Endothelial cell (in vitro differentiated cells): ENCODE measurements around the gene BLTP3B. TPM values are rescaled to one million over a fixed set of nuclear protein-coding genes. Genes with fewer than 3 reads are reported as not detected.
"Not testable (repeated sequence)": the region's sequence is repeated elsewhere in the genome, so short reads cannot be mapped to it uniquely, and the experiment has no call there.

Experiments used
- DNase-seq: peaks from one replicate; pipeline ENCODE4 v3.0.0; 2021; ENCODE audit warnings: low spot score
- H3K27ac Mint-ChIP-seq: one replicate; pipeline ENCODE4 v1.8.0; 2021; ENCODE audit warnings: mixed read lengths, inconsistent platforms; ENCODE audit not compliant: unreplicated experiment
- H3K27me3 Mint-ChIP-seq: one replicate; pipeline ENCODE4 v1.8.0; 2021; ENCODE audit warnings: mild to moderate bottlenecking, moderate library complexity, mixed read lengths, inconsistent platforms; ENCODE audit not compliant: unreplicated experiment
- H3K36me3 Mint-ChIP-seq: one replicate; pipeline ENCODE4 v1.8.0; 2021; ENCODE audit warnings: mild to moderate bottlenecking, low read depth, mixed read lengths, inconsistent platforms; ENCODE audit not compliant: unreplicated experiment
- H3K4me1 Mint-ChIP-seq: one replicate; pipeline ENCODE4 v1.8.0; 2021; ENCODE audit warnings: mild to moderate bottlenecking, mixed read lengths, inconsistent platforms; ENCODE audit not compliant: unreplicated experiment
- H3K4me3 Mint-ChIP-seq: one replicate; pipeline ENCODE4 v1.8.0; 2021; ENCODE audit warnings: mild to moderate bottlenecking, mixed read lengths, inconsistent platforms; ENCODE audit not compliant: unreplicated experiment
- H3K9me3 Mint-ChIP-seq: one replicate; pipeline ENCODE4 v1.8.0; 2021; ENCODE audit warnings: mixed read lengths, inconsistent platforms; ENCODE audit not compliant: unreplicated experiment
- total RNA-seq: library from RNA; stranded (reverse); fragmentation: NEBNext Ultra II Directional; extraction: Animal tissue kit (Norgen Biotek cat#: 25700); gene quantifications from one replicate; pipeline ENCODE4 v1.2.1, GENCODE V29; 2021; ENCODE audit not compliant: unreplicated experiment
- TF ChIP-seq, protein P1 (sequence below): fragments of 200-600 bp; sonication (generic); IDR thresholded peaks from one replicate; pipeline ENCODE4 v1.5.0; 2021; ENCODE audit warnings: antibody characterized with exemption; ENCODE audit not compliant: unreplicated experiment

The BLTP3B gene
- total RNA-seq, 1 donor from 2014 or later, result 14.3 TPM

DNA sequence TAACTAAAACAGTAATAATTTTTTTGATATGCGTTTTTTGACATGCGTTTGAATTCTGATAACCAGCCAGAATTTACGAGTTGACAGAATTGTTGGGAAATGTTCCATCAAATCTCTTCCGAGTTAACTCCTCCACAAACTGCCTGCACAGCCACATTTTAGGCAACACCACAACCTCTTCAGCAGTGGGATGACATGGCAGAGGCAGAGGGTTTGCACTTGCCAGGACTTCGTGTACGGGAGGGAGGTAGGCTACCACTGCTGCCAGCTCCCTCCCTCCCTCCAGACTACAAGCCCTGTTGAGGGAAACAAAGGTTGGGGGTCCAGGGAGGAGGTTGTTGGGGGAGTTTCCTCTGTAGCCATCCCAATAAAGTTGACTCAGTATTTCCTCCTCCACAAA, 43.4 kb upstream of the BLTP3B start:
- no peak overlapping the region for H3K4me3 Mint-ChIP-seq
- no peak for DNase-seq
- H3K27ac Mint-ChIP-seq, result no peak overlapping the region
- no peaks in the 10 kb centered on the region for H3K9me3 Mint-ChIP-seq
- peaks cover 2% of the 10 kb centered on the region for H3K27me3 Mint-ChIP-seq
- no peaks in the 10 kb centered on the region for H3K36me3 Mint-ChIP-seq
- peaks cover 3% of the 10 kb centered on the region for H3K4me1 Mint-ChIP-seq
- TF ChIP-seq, protein P1, sequence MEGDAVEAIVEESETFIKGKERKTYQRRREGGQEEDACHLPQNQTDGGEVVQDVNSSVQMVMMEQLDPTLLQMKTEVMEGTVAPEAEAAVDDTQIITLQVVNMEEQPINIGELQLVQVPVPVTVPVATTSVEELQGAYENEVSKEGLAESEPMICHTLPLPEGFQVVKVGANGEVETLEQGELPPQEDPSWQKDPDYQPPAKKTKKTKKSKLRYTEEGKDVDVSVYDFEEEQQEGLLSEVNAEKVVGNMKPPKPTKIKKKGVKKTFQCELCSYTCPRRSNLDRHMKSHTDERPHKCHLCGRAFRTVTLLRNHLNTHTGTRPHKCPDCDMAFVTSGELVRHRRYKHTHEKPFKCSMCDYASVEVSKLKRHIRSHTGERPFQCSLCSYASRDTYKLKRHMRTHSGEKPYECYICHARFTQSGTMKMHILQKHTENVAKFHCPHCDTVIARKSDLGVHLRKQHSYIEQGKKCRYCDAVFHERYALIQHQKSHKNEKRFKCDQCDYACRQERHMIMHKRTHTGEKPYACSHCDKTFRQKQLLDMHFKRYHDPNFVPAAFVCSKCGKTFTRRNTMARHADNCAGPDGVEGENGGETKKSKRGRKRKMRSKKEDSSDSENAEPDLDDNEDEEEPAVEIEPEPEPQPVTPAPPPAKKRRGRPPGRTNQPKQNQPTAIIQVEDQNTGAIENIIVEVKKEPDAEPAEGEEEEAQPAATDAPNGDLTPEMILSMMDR, result no peak

DNA sequence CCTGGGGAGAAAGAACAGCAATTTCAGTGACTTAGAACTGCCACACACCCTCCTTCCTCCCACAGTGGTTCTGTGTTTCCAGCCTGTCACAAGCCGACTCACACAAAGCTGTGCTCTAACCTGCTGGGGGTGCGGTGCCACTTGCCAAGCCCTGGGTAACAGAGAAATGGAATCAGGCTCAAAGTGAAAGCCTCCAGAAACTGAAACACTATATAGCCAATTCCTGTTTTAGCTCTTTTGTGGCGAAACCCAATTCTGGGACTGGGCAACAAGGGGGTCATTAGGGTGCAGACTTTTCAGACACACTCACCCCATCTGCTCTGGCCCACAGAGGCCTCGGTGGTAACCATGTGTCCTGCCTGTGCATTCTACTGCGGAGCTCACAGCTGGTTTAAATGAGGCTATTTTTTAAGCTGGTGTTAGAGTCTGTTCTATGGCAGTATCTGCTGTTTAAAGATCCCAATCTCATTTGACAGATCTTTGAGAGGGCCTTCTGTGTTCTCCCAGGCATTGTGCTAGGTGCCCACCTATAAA, 42.8 kb upstream of the BLTP3B start:
- DNase-seq, result no peak
- Mint-ChIP-seq H3K4me3 (no peak overlapping the region), H3K27ac (no peak overlapping the region), H3K9me3 (no peaks in the 10 kb centered on the region), H3K27me3 (no peaks in the 10 kb centered on the region), H3K36me3 (no peaks in the 10 kb centered on the region), H3K4me1 (peaks cover 4% of the 10 kb centered on the region)
- TF ChIP-seq, protein P1, result no peak

DNA sequence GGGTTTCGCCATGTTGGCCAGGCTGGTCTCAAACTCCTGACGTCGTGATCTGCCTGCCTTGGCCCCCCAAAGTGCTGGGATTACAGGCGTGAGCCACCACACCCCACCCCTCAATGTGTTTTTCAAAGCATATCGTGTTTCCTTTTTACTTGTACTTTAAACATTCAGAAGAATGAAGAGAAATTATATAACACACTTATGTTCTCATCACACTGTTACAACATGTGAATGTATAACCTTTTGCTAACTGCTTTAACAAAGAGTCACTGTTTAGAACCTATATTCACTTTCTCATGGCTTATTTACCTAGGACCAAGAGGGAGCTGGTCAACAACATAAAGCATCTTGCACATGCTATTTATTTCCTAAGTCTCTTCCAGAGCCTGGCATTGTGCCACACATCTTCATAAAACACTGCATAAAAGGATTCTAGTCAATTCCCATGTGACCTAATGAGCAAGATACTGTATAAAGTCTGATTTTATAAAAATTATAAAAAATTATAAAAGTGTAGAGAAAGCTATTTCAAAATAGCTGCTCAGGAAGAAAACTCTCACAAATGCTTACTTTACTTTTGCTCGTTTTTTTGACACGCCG, 42.0 kb upstream of the BLTP3B start:
- Mint-ChIP-seq H3K27ac (no peak overlapping the region), H3K27me3 (no peaks in the 10 kb centered on the region), H3K9me3 (no peaks in the 10 kb centered on the region), H3K4me1 (peaks cover 3% of the 10 kb centered on the region), H3K4me3 (no peak overlapping the region), H3K36me3 (no peaks in the 10 kb centered on the region)
- no peak for DNase-seq
- TF ChIP-seq, protein P1, result no peak

DNA sequence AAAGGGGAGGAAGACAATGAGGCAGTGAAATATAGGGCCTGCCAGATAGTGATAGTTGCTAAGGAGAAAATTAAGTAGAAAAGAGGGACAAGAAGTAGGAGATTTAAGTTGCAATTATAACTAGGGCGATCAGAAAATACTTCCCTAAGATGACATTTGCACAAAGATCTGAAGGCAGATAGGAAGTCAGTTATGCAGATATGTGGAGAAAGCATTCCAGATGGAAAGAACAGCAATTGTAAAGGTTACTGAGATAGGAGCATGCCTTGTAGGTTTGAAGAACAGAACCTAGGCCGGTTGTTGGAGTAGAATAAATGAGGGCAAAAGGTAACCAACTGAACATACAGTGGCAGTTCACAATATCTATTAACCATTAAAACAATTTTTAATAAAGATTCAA, 36.6 kb upstream of the BLTP3B start:
- TF ChIP-seq, protein P1, result no peak
- no peaks in the 10 kb centered on the region for H3K36me3 Mint-ChIP-seq
- H3K4me1 Mint-ChIP-seq, result peaks cover 3% of the 10 kb centered on the region

DNA sequence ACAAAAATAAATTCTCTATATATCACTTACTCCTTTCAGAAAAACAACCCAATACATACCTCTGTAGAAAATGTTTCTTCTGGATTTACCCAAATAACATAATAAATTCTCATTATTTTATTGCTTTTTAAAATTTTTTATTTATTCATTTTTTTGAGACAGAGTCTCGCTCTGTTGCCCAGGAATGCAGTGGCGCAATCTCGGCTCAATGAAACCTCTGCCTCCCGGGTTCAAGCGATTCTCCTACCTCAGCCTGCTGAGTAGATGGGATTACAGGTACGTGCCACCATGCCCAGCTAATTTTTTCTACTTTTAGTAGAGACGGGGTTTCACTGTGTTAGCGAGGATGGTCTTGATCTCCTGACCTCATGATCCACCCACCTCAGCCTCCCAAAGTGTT, 33.8 kb upstream of the BLTP3B start:
- not testable (repeated sequence) for H3K27ac Mint-ChIP-seq, H3K4me3 Mint-ChIP-seq, H3K9me3 Mint-ChIP-seq, H3K4me1 Mint-ChIP-seq, H3K36me3 Mint-ChIP-seq, H3K27me3 Mint-ChIP-seq, DNase-seq

More for the DNA sequence above, 36.6 kb upstream of the BLTP3B start:
- H3K9me3 Mint-ChIP-seq, result no peaks in the 10 kb centered on the region
- H3K27me3 Mint-ChIP-seq, result no peaks in the 10 kb centered on the region
- H3K4me3 Mint-ChIP-seq, result no peak overlapping the region
- DNase-seq, result no peak
- H3K27ac Mint-ChIP-seq, result no peak overlapping the region
